MCF 10A (cell line): ENCODE measurements around the gene PPIF. TPM values are rescaled to one million over a fixed set of nuclear protein-coding genes. Genes with fewer than 3 reads are reported as not detected.

Experiments used
- BruUV-seq: library from RNA; stranded (reverse); fragments of 400-500 nt; replicated peaks from 2 replicates; lab custom pipeline; 2021; lab: Mats Ljungman, UMichigan
- CTCF ChIA-PET: fragments of 300-600 bp; sonication (Branson Sonifier 250); formaldehyde crosslinking; extraction: SDS; loops from one replicate; lab custom pipeline; 2021; ENCODE audit warnings: antibody characterized with exemption, inconsistent platforms; lab: Yijun Ruan, JAX
- POLR2A ChIA-PET: fragments of 300-600, 350-650 bp; sonication (Branson Sonifier 250); formaldehyde crosslinking; extraction: SDS; loops from one replicate; lab custom pipeline; 2020; ENCODE audit warnings: antibody characterized with exemption, inconsistent platforms; lab: Yijun Ruan, JAX
- DNase-seq: peaks from one replicate; pipeline ENCODE4 v3.0.0-alpha.2; 2018; ENCODE audit not compliant: unreplicated experiment
- H3K27ac Mint-ChIP-seq: one replicate; pipeline ENCODE4 v1.8.0; 2022; ENCODE audit warnings: mild to moderate bottlenecking, low read depth, mixed read lengths; ENCODE audit not compliant: unreplicated experiment
- H3K27me3 Mint-ChIP-seq: one replicate; pipeline ENCODE4 v1.8.0; 2022; ENCODE audit warnings: mixed read lengths; ENCODE audit not compliant: insufficient read depth, unreplicated experiment
- H3K36me3 Mint-ChIP-seq: one replicate; pipeline ENCODE4 v1.8.0; 2022; ENCODE audit warnings: mild to moderate bottlenecking, moderate library complexity, mixed read lengths; ENCODE audit not compliant: insufficient read depth, unreplicated experiment
- H3K4me1 Mint-ChIP-seq: one replicate; pipeline ENCODE4 v1.8.0; 2022; ENCODE audit warnings: mixed read lengths; ENCODE audit not compliant: insufficient read depth, unreplicated experiment
- H3K4me3 Mint-ChIP-seq: one replicate; pipeline ENCODE4 v1.8.0; 2022; ENCODE audit warnings: mild to moderate bottlenecking, moderate library complexity, mixed read lengths; ENCODE audit not compliant: unreplicated experiment
- H3K9me3 Mint-ChIP-seq: one replicate; pipeline ENCODE4 v1.8.0; 2022; ENCODE audit warnings: mixed read lengths; ENCODE audit not compliant: unreplicated experiment
- CTCF ChIP-seq: fragments of 200-600 bp; IDR thresholded peaks from one replicate; pipeline ENCODE4 v1.8.0; 2022; ENCODE audit warnings: antibody characterized with exemption, mild to moderate bottlenecking; ENCODE audit not compliant: unreplicated experiment
- intact Hi-C: fragments of 100-400 bp; cut with micrococcal nuclease; formaldehyde crosslinking; loops from 2 replicates; pipeline ENCODE4 v1.14.1; 2022
- total RNA-seq: library from RNA; stranded (reverse); gene quantifications from 2 replicates; pipeline ENCODE4 v1.2.3, GENCODE V29; 2022

Gene PPIF
- total RNA-seq, 1 experiment from 2014 or later: 76.5 TPM

- Mint-ChIP-seq H3K9me3 (no peaks in the 10 kb centered on the region), H3K27me3 (no peaks in the 10 kb centered on the region), H3K36me3 (peaks cover 13% of the 10 kb centered on the region), H3K4me1 (no peaks in the 10 kb centered on the region), H3K27ac (no peak overlapping the region), H3K4me3 (no peak overlapping the region)
- DNase-seq: no peak
- no peak for TF ChIP-seq CTCF
- ChIA-PET POLR2A (interaction anchor here (1.1 kb wide), 1 partner anchor 84 kb away, joined by 3 read pairs; no protein-coding TSS in a partner anchor), CTCF (interaction anchor here (0.6 to 1.3 kb wide), 3 partner anchors 79 to 96 kb away, joined by 3 to 4 read pairs (median 3); no protein-coding TSS in a partner anchor)
- intact Hi-C loops: no loop called here
- no TSS peak for BruUV-seq
Measured at GRCh38 chr10:79378647-79379511, 31.6 kb downstream of the PPIF start.

- CTCF ChIA-PET: interaction anchor here (0.6 to 1.3 kb wide), 3 partner anchors 79 to 95 kb away, joined by 3 to 4 read pairs (median 3); no protein-coding TSS in a partner anchor
- intact Hi-C loops: no loop called here
- Mint-ChIP-seq H3K27ac (no peak overlapping the region), H3K9me3 (no peaks in the 10 kb centered on the region), H3K4me3 (no peak overlapping the region), H3K4me1 (no peaks in the 10 kb centered on the region), H3K27me3 (no peaks in the 10 kb centered on the region), H3K36me3 (peaks cover 11% of the 10 kb centered on the region)
- POLR2A ChIA-PET: interaction anchor here (1.1 kb wide), 1 partner anchor 84 kb away, joined by 3 read pairs; no protein-coding TSS in a partner anchor
- TF ChIP-seq CTCF: no peak
- BruUV-seq: no TSS peak
- no peak for DNase-seq
Measured at GRCh38 chr10:79379512-79380124, 32.3 kb downstream of the PPIF start.

- H3K9me3 Mint-ChIP-seq: no peaks in the 10 kb centered on the region
- no peaks in the 10 kb centered on the region for H3K27me3 Mint-ChIP-seq
- H3K27ac Mint-ChIP-seq: no peak overlapping the region
- H3K4me3 Mint-ChIP-seq: no peak overlapping the region
- ChIA-PET POLR2A (no interaction called here), CTCF (interaction anchor here (1.3 kb wide), 1 partner anchor 88 kb away, joined by 3 read pairs; no protein-coding TSS in a partner anchor)
- intact Hi-C loops: no loop called here
- no TSS peak for BruUV-seq
- H3K4me1 Mint-ChIP-seq: no peaks in the 10 kb centered on the region
- DNase-seq: peak; percentile 56
- H3K36me3 Mint-ChIP-seq: peaks cover 7% of the 10 kb centered on the region
- no peak for TF ChIP-seq CTCF
Measured at GRCh38 chr10:79380125-79380945, 33.1 kb downstream of the PPIF start.
